SU-DHL-6 (cell line): ENCODE data around the gene STPG3.

ENCODE experiments used
- H2AFZ ChIP-seq: fragments of 200-600 bp; sonication (generic); 2 replicates; pipeline ENCODE4 v1.6.1; 2014; ENCODE audit warnings: low read depth, mild to moderate bottlenecking, moderate library complexity, mixed read lengths, antibody characterized with exemption, low read length; ENCODE audit not compliant: severe bottlenecking
- H3F3A ChIP-seq: fragments of 200-600 bp; shearing (Covaris generic); 2 replicates; pipeline ENCODE4 v1.6.0; 2016; ENCODE audit warnings: antibody characterized with exemption, mild to moderate bottlenecking; ENCODE audit not compliant: insufficient read depth
- H3K27ac ChIP-seq: fragments of 200-600 bp; sonication (generic); 2 replicates; pipeline ENCODE4 v1.5.1; 2016; ENCODE audit warnings: low read depth, mild to moderate bottlenecking, low read length, moderate library complexity, mixed read lengths
- H3K27me3 ChIP-seq: fragments of 200-600 bp; sonication (generic), shearing (Covaris generic); 2 replicates; pipeline ENCODE4 v1.6.0; 2014; ENCODE audit warnings: mild to moderate bottlenecking, low read length
- H3K36me3 ChIP-seq: fragments of 200-600 bp; sonication (generic); 2 replicates; pipeline ENCODE4 v1.6.1; 2014; ENCODE audit warnings: mild to moderate bottlenecking, low read length, mixed read lengths
- H3K4me2 ChIP-seq: fragments of 300-600, 200-600 bp; shearing (Covaris generic), sonication (generic); 2 replicates; pipeline ENCODE4 v1.6.0; 2014; ENCODE audit warnings: low read length, low read depth, mild to moderate bottlenecking; ENCODE audit not compliant: poor library complexity, severe bottlenecking
- H3K4me3 ChIP-seq: fragments of 200-600 bp; sonication (generic); 2 replicates; pipeline ENCODE4 v1.5.1; 2014; ENCODE audit warnings: antibody characterized with exemption, low read length, mild to moderate bottlenecking, mixed read lengths; ENCODE audit not compliant: insufficient read depth, poor library complexity, severe bottlenecking
- H3K79me2 ChIP-seq: fragments of 200-600 bp; sonication (generic); 2 replicates; pipeline ENCODE4 v1.6.1; 2014; ENCODE audit warnings: mild to moderate bottlenecking, low read length, moderate library complexity; ENCODE audit not compliant: insufficient read depth
- H3K9ac ChIP-seq: fragments of 200-600 bp; sonication (generic); 2 replicates; pipeline ENCODE4 v1.7.0; 2014; ENCODE audit warnings: mild to moderate bottlenecking, low read length
- H3K9me2 ChIP-seq: fragments of 200-600 bp; sonication (generic); replicated peaks from 2 replicates; pipeline ENCODE4 v1.6.1; 2014; ENCODE audit warnings: low read length; ENCODE audit not compliant: insufficient read depth
- H3K9me3 ChIP-seq: fragments of 200-600 bp; sonication (generic); 2 replicates; pipeline ENCODE4 v1.6.1; 2014; ENCODE audit warnings: low read length, mixed read lengths; ENCODE audit not compliant: insufficient read depth
- H4K20me1 ChIP-seq: fragments of 200-600 bp; sonication (generic); 2 replicates; pipeline ENCODE4 v1.6.1; 2014; ENCODE audit warnings: low read depth, mild to moderate bottlenecking, antibody characterized with exemption, low read length, moderate library complexity, mixed read lengths
- CTCF ChIP-seq: fragments of 200-600 bp; sonication (generic); IDR thresholded peaks from one replicate; pipeline ENCODE4 v1.5.1; 2017; ENCODE audit warnings: antibody characterized with exemption, mild to moderate bottlenecking, low read length, moderate library complexity; ENCODE audit not compliant: insufficient read depth, poor library complexity, severe bottlenecking
- EZH2phosphoT487 ChIP-seq: fragments of 200-600 bp; sonication (generic), shearing (Covaris generic); conservative IDR thresholded peaks from 2 replicates; pipeline ENCODE4 v1.6.1; 2018; ENCODE audit warnings: mild to moderate bottlenecking, antibody characterized with exemption, low read length, moderate library complexity, mixed read lengths

The STPG3 gene

DNA sequence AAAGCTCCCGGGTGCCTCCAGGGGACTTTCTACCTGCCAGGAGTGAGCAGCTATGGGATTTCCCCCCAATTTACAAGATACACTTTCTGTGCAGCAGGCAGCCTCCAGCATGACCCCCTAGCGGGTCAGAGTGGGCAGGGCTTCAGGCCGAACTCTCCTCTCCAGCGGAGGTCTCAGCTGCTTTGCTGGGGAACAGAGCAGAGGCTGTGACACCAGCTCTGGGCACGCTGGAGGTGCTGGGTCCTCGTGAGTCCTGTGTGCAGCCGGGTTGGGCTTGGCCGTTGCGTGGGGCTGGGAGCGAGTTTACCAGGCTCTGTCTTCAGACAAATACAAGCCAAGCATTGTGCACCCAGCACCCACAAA lies 48.1 kb downstream of the STPG3 start:
- Histone ChIP-seq H3K9me3 (no peaks in the 10 kb centered on the region), H3K79me2 (no peaks in the 10 kb centered on the region), H3K27me3 (no peaks in the 10 kb centered on the region), H3K4me3 (no peak overlapping the region), H3K27ac (no peak overlapping the region), H3K9me2 (no peaks in the 10 kb centered on the region), H4K20me1 (no peaks in the 10 kb centered on the region), H3K36me3 (no peaks in the 10 kb centered on the region), H3F3A (0 out of 2 replicates have a peak, but pooled peaks cover 2% of the 10 kb centered on the region), H3K9ac (no peak overlapping the region), H2AFZ (no peak overlapping the region), H3K4me2 (no peak overlapping the region)
- TF ChIP-seq EZH2phosphoT487 (no peak), CTCF (no peak)

DNA sequence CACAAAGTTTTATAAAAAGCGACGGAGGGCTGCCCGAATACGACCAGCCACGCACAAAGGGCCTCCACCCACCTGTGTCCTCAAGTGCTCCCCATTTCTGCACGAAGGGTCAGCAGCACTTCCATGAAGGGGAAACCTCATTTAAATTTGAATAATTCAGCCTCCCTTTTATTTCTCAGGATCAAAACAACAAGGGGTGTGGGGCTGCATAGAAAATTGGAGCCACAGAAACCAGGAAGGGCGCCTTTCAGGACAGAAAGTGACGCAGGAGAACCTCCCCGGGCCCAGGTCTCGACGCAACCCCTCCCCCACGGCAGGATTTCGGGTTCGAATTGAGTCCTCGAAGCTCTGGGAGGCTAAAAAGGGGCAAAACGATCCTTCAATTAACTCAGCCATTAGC lies 48.9 kb downstream of the STPG3 start:
- H3K36me3 ChIP-seq = no peaks in the 10 kb centered on the region
- no peak overlapping the region for H3K4me3 ChIP-seq
- no peak overlapping the region for H3K27ac ChIP-seq
- H3K9me3 ChIP-seq = no peaks in the 10 kb centered on the region
- TF ChIP-seq CTCF = no peak
- TF ChIP-seq EZH2phosphoT487 = no peak
- no peaks in the 10 kb centered on the region for H3K9me2 ChIP-seq
- no peaks in the 10 kb centered on the region for H3K27me3 ChIP-seq
- no peak overlapping the region for H2AFZ ChIP-seq
- no peaks in the 10 kb centered on the region for H3K79me2 ChIP-seq
- 0 out of 2 replicates have a peak, but pooled peaks cover 2% of the 10 kb centered on the region for H3F3A ChIP-seq
- no peak overlapping the region for H3K4me2 ChIP-seq
- H3K9ac ChIP-seq = no peak overlapping the region
- H4K20me1 ChIP-seq = no peaks in the 10 kb centered on the region

DNA sequence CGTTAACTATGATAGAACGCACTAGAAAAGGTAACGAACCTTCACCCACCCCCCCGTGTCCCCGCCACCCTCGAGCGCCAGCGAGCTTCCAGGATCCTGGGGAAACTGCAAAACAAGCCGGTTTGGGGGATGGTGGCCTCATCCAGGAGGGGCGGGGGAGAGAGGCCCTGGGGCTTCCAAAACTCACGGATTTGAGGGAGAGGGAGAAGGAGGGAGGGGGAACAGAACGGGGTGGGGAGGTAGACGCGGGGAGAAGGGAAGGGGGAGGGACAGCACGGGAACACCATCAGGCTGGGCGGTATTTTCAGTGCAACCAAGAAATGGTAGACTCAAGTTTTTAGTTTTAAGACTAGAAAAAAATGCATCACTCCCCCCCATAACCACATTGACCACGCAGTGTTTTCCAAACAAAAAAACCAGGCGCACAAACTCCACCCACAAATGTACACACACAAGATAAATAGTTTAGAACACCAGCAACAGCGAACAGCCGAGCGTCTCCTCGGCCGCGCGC lies 49.5 kb downstream of the STPG3 start:
- Histone ChIP-seq H3K36me3 (no peaks in the 10 kb centered on the region), H3K9me2 (no peaks in the 10 kb centered on the region), H3F3A (0 out of 2 replicates have a peak, but pooled peaks cover 2% of the 10 kb centered on the region), H3K9me3 (no peaks in the 10 kb centered on the region), H3K27me3 (no peaks in the 10 kb centered on the region), H3K4me3 (no peak overlapping the region), H3K9ac (no peak overlapping the region), H2AFZ (no peak overlapping the region), H3K4me2 (peak overlapping the region; percentile 17), H4K20me1 (no peaks in the 10 kb centered on the region), H3K79me2 (no peaks in the 10 kb centered on the region), H3K27ac (no peak overlapping the region)
- TF ChIP-seq EZH2phosphoT487 = no peak
- no peak for TF ChIP-seq CTCF
